Transverse colon (tissue), 3 donors: ENCODE measurements around the gene BAHCC1.

Source experiments
- POLR2A ChIP-seq: fragments of 450-650 bp; IDR thresholded peaks from one replicate; pipeline ENCODE4 v1.6.1; 2016; ENCODE audit warnings: antibody characterized with exemption, mild to moderate bottlenecking, moderate library complexity
- TF ChIP-seq, protein P1 (sequence below), 5 experiments: fragments of 200-600 bp in 3 of 5; fragments of 450-650 bp in 2 of 5; sonication (generic) in 3 of 5; IDR thresholded peaks; 1 replicate in 2 of 5; 2 replicates in 3 of 5; pipeline ENCODE4 v1.5.1; 2016 to 2017; ENCODE audit warnings: antibody characterized with exemption in 5 of 5, inconsistent platforms in 3 of 5, mild to moderate bottlenecking in 2 of 5, moderate library complexity in 1 of 5

DNA sequence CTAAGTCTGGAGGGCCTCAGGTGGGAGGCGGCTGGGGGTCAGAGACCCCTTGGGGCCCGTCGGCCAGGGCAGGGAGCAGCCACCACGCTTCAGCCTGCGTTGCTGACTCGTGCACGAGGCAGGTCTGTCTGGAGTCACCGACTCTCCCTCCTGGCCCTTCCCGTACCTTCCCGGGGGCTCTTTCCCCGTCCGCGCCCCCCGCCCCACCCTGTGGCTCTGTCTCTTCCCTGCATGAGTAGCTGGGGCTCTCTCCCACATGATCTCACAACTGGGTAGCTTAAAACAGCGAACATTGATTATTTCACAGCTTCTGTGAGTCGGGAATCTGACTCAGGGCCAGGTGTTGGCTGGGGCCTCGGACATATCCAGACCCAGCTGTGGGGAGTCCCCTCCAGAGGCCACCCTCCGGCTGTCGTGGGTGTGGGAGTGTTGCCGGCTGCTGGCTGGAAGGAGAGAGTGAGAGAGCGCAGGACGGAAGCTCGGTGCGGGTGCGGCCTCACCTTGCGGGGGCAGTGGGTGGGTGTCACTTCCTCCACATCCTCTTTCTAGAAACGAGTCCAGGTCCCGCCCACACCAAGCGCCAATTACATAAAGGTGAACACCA, 17.3 kb downstream of the BAHCC1 start:
- no peak for TF ChIP-seq POLR2A
- TF ChIP-seq, protein P1, sequence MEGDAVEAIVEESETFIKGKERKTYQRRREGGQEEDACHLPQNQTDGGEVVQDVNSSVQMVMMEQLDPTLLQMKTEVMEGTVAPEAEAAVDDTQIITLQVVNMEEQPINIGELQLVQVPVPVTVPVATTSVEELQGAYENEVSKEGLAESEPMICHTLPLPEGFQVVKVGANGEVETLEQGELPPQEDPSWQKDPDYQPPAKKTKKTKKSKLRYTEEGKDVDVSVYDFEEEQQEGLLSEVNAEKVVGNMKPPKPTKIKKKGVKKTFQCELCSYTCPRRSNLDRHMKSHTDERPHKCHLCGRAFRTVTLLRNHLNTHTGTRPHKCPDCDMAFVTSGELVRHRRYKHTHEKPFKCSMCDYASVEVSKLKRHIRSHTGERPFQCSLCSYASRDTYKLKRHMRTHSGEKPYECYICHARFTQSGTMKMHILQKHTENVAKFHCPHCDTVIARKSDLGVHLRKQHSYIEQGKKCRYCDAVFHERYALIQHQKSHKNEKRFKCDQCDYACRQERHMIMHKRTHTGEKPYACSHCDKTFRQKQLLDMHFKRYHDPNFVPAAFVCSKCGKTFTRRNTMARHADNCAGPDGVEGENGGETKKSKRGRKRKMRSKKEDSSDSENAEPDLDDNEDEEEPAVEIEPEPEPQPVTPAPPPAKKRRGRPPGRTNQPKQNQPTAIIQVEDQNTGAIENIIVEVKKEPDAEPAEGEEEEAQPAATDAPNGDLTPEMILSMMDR (IDR thresholded peaks at IDR 0.05) = no peak
